ENCODE data around the gene SH3PXD2A. TPM values are rescaled to one million over a fixed set of nuclear protein-coding genes. Genes with fewer than 3 reads are reported as not detected.

SH3PXD2A gene
- polyA plus RNA-seq, 4 donors, result 2.2 to 28.3 (median 8.7) TPM

DNA sequence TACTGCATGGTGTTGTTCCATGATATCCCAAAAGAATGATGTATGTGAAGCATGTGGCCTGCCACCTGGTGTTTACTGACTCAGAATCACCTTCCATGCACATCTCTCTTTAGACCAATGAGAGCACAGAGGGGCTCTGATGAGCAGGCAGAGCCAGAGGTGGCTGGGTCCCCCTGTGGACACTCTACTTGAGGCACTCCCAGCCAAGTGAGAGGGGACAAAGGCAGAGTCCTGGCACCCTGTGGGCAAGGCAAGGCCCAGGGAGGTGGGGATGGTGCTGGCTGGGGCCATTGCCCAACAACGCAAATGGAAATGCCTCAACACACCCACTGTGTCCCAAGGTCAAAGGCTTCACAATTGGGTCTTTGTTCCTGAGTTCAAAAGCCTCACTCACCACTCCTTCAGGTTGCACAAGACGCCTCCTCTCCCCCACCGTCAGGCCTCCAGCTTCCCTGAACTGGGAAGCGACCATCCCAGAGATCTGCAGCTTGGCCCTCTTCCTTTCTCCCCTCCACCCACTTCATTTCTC lies 197.3 kb downstream of the SH3PXD2A start:
- Histone ChIP-seq H3K4me1 (ENCODE audit: control insufficient read depth in 3 of 3, insufficient read depth in 2 of 3, low read depth in 1 of 3, low read length in 2 of 3) (peaks cover 5 to 51% (median 5%) of the 10 kb centered on the region in 3 donors), H3K4me3 (ENCODE audit: low read depth in 1 of 3, low read length in 3 of 3) (no peak overlapping the region), H3K27me3 (ENCODE audit: control insufficient read depth in 3 of 3, insufficient read depth in 3 of 3, low read length in 3 of 3) (no peaks in the 10 kb centered on the region), H3K27ac (ENCODE audit: low read depth in 1 of 3, low read length in 2 of 3) (peak overlapping the region; percentile 41 to 91 (median 83)), H3K36me3 (ENCODE audit: control insufficient read depth in 3 of 3, insufficient read depth in 2 of 3, low read depth in 1 of 3, low read length in 3 of 3) (peaks cover 0 to 55% (median 0%) of the 10 kb centered on the region in 3 donors), H3K9me3 (ENCODE audit: control insufficient read depth in 2 of 2, insufficient read depth in 1 of 2, low read depth in 1 of 2, low read length in 1 of 2) (peaks cover 0 to 12% of the 10 kb centered on the region in 2 donors)
- 28 to 57% (median 54%) methylated on average over 4 of the region's 4 CpGs for WGBS, 3 donors
- DNase-seq (peak; percentile 81 to 87), FAIRE-seq (no peak)

DNA sequence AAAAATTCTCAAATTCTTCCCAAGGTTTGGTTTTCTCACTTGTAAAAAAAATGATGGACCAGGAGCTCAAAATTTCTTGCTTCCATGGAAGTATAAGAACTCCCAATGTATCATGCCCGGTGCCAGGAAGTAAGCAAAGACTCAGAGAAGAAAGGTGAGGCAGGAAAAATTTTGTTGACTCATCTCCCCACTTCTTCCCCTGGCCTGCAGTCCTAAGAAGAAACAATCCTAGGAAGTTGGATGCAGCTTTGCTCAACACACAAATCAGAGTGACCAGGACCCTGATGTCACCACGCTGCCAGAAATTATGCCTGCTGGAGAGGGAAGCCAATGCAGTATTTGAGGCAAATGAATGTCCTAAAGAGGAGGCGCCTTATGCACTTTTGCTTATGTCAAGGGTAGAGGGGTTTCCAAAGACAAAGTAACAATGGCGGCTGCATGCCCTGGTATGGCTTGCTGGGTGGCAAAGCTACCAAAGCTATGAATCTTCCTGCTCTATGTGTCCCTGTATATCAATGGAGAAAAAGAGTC lies 198.2 kb downstream of the SH3PXD2A start:
- H3K4me1 ChIP-seq (ENCODE audit: control insufficient read depth in 3 of 3, insufficient read depth in 2 of 3, low read depth in 1 of 3, low read length in 2 of 3), result peaks cover 5 to 61% (median 6%) of the 10 kb centered on the region in 3 donors

DNA sequence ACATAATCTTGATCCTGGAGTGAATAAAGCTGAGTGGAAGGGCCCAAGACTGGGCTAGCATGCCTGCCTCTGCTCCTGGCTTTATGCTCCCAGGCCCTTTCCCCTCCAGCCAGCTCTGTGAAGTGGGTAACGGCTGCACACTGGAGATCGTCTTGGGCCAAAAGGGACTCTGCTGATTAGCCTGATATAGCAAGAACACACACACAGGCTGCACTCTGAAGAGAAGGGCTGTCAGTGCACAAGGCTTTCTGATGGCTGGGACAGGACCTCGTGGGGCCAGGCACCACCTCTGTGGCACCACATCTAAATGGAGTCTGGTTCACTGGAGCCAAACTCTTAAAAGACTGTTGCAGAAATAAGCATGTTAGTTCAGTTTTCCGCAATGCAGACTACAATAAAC lies 200.5 kb downstream of the SH3PXD2A start:
- Histone ChIP-seq H3K4me1 (ENCODE audit: control insufficient read depth in 3 of 3, insufficient read depth in 2 of 3, low read depth in 1 of 3, low read length in 2 of 3) (peaks cover 3 to 62% (median 11%) of the 10 kb centered on the region in 3 donors), H3K9me3 (ENCODE audit: control insufficient read depth in 2 of 2, insufficient read depth in 1 of 2, low read depth in 1 of 2, low read length in 1 of 2) (peaks cover 0 to 12% of the 10 kb centered on the region in 2 donors), H3K27me3 (ENCODE audit: control insufficient read depth in 3 of 3, insufficient read depth in 3 of 3, low read length in 3 of 3) (no peaks in the 10 kb centered on the region), H3K36me3 (ENCODE audit: control insufficient read depth in 3 of 3, insufficient read depth in 2 of 3, low read depth in 1 of 3, low read length in 3 of 3) (peaks cover 0 to 61% (median 0%) of the 10 kb centered on the region in 3 donors), H3K4me3 (ENCODE audit: low read depth in 1 of 3, low read length in 3 of 3) (no peak overlapping the region), H3K27ac (ENCODE audit: low read depth in 1 of 3, low read length in 2 of 3) (no peak overlapping the region)
- FAIRE-seq, result no peak
- 71 to 82% (median 79%) methylated on average over 4 of the region's 4 CpGs for WGBS, 3 donors
- no peak for DNase-seq

More for the DNA sequence above, 198.2 kb downstream of the SH3PXD2A start:
- H3K27ac ChIP-seq (ENCODE audit: low read depth in 1 of 3, low read length in 2 of 3), result no peak overlapping the region
- peaks cover 0 to 12% of the 10 kb centered on the region in 2 donors for H3K9me3 ChIP-seq (ENCODE audit: control insufficient read depth in 2 of 2, insufficient read depth in 1 of 2, low read depth in 1 of 2, low read length in 1 of 2)
- FAIRE-seq, result no peak
- no peaks in the 10 kb centered on the region for H3K27me3 ChIP-seq (ENCODE audit: control insufficient read depth in 3 of 3, insufficient read depth in 3 of 3, low read length in 3 of 3)
- no peak for DNase-seq
- H3K4me3 ChIP-seq (ENCODE audit: low read depth in 1 of 3, low read length in 3 of 3), result no peak overlapping the region
- WGBS, 3 donors, result 89 to 97% (median 96%) methylated on average over 4 of the region's 4 CpGs
- H3K36me3 ChIP-seq (ENCODE audit: control insufficient read depth in 3 of 3, insufficient read depth in 2 of 3, low read depth in 1 of 3, low read length in 3 of 3), result peaks cover 0 to 55% (median 0%) of the 10 kb centered on the region in 3 donors

DNA sequence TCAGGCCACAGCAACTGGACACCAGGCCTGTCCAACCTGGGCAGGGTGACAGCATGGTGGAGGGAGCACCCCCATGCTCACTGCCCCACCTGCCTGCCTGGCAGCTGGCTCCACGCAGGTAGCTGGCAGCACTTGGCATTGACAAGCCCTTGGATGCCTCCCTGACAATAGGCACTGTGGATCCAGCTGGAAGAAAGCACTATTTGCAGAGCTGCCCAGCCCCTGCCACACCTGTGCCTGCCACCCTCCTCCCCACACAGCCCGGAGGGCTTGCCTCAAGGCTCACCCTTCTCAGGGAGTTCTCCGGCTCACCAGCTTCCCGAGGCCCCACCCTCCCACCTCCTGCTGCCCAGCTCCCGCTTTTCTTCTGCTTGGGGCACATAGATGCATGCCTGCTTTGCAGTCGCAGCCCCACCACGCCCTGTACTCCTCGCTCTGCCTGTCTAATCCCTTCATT lies 201.8 kb downstream of the SH3PXD2A start:
- H3K9me3 ChIP-seq (ENCODE audit: control insufficient read depth in 2 of 2, insufficient read depth in 1 of 2, low read depth in 1 of 2, low read length in 1 of 2), result peaks cover 0 to 12% of the 10 kb centered on the region in 2 donors
- no peaks in the 10 kb centered on the region for H3K27me3 ChIP-seq (ENCODE audit: control insufficient read depth in 3 of 3, insufficient read depth in 3 of 3, low read length in 3 of 3)
- no peak overlapping the region for H3K4me3 ChIP-seq (ENCODE audit: low read depth in 1 of 3, low read length in 3 of 3)
- DNase-seq (peak; percentile 46 to 79), FAIRE-seq (no peak)
- WGBS, 3 donors, result 29 to 56% (median 35%) methylated on average over 7 to 8 of the region's 8 CpGs
- H3K4me1 ChIP-seq (ENCODE audit: control insufficient read depth in 3 of 3, insufficient read depth in 2 of 3, low read depth in 1 of 3, low read length in 2 of 3), result peaks cover 3 to 49% (median 11%) of the 10 kb centered on the region in 3 donors
- peaks cover 0 to 61% (median 0%) of the 10 kb centered on the region in 3 donors for H3K36me3 ChIP-seq (ENCODE audit: control insufficient read depth in 3 of 3, insufficient read depth in 2 of 3, low read depth in 1 of 3, low read length in 3 of 3)
- peak overlapping the region in 2 of 3 donors; percentile 0 to 81 for H3K27ac ChIP-seq (ENCODE audit: low read depth in 1 of 3, low read length in 2 of 3)

DNA sequence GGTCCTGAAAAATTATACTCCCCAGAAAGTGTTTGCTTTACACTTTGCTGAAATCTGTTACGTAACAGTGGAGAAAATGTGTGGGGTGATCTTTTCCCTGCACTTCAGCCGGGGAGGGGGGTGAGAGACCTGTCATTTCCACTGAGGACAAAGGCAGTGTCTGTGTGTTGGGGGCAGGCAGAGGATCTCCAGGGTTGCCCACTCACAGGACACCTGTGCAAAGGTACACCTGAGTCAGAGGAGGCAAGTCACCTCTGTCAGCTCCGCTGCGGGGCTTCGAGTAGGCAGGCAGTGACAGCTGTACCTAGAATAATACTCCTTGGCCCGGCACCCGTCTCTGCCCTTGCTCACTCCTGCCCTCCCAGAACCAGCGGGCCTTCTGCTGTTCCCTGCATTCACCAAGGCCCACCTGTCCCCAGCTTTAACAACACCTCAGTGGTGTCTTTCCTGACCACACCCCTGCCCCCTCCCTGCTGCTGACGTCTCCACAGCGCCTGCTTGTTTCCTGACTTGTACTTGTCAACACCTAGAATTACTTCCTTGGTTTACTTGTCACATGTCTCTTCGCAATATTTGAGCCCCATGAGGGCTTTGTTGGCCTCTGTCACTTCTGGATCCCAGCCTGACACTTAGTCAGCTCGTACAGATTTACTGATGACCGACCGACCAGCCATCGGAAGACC lies 202.6 kb downstream of the SH3PXD2A start:
- Histone ChIP-seq H3K4me1 (ENCODE audit: control insufficient read depth in 3 of 3, insufficient read depth in 2 of 3, low read depth in 1 of 3, low read length in 2 of 3) (peaks cover 3 to 40% (median 11%) of the 10 kb centered on the region in 3 donors), H3K27ac (ENCODE audit: low read depth in 1 of 3, low read length in 2 of 3) (peak overlapping the region in 2 of 3 donors; percentile 75 to 81), H3K36me3 (ENCODE audit: control insufficient read depth in 3 of 3, insufficient read depth in 2 of 3, low read depth in 1 of 3, low read length in 3 of 3) (peaks cover 0 to 61% (median 0%) of the 10 kb centered on the region in 3 donors), H3K4me3 (ENCODE audit: low read depth in 1 of 3, low read length in 3 of 3) (no peak overlapping the region), H3K27me3 (ENCODE audit: control insufficient read depth in 3 of 3, insufficient read depth in 3 of 3, low read length in 3 of 3) (no peaks in the 10 kb centered on the region), H3K9me3 (ENCODE audit: control insufficient read depth in 2 of 2, insufficient read depth in 1 of 2, low read depth in 1 of 2, low read length in 1 of 2) (peaks cover 0 to 8% of the 10 kb centered on the region in 2 donors)
- DNase-seq (peak in 1 of 2 donors; percentile 35), FAIRE-seq (no peak)
- 48 to 64% (median 60%) methylated on average over 14 to 15 of the region's 15 CpGs for WGBS, 3 donors

DNA sequence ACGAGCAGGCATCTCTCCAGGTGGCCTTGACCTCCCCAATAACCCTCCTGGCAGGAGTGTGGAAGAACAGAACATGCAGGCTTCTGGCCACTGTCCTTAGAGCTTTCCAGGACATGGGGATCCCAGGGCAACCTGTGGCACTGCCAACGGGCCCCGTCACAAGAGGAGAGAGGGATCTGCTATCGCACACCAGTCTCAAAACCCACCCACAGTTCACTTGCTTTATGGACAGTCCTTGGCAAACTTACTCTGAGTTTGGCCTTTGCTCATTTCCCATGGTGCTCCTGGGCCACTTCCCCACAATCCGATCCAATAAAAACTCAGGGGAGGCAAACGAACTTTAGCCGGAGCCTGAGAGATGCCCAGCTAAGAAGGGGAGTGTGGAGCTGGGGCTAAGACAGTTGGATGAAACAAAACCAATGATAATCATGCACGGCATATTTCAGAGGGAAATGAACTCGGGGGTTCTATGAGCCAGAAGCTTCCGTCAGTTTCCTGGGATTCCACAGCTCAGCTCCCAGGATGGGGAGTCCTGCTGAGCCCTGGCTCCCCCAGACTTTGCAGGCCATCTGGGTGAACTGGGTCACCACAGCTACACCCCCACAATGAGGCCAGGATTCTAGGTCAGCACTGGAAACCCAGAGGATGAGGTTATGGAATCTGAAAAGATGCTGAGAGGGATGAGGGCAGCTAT lies 203.4 kb downstream of the SH3PXD2A start:
- peaks cover 0 to 63% (median 0%) of the 10 kb centered on the region in 3 donors for H3K36me3 ChIP-seq (ENCODE audit: control insufficient read depth in 3 of 3, insufficient read depth in 2 of 3, low read depth in 1 of 3, low read length in 3 of 3)
- no peak for FAIRE-seq
- no peaks in the 10 kb centered on the region for H3K9me3 ChIP-seq (ENCODE audit: control insufficient read depth in 2 of 2, insufficient read depth in 1 of 2, low read depth in 1 of 2, low read length in 1 of 2)
- DNase-seq, result peak; percentile 85 to 90
- H3K4me1 ChIP-seq (ENCODE audit: control insufficient read depth in 3 of 3, insufficient read depth in 2 of 3, low read depth in 1 of 3, low read length in 2 of 3), result peaks cover 3 to 34% (median 11%) of the 10 kb centered on the region in 3 donors
- no peaks in the 10 kb centered on the region for H3K27me3 ChIP-seq (ENCODE audit: control insufficient read depth in 3 of 3, insufficient read depth in 3 of 3, low read length in 3 of 3)
- 18 to 41% (median 34%) methylated on average over 10 of the region's 10 CpGs for WGBS, 3 donors
- no peak overlapping the region for H3K4me3 ChIP-seq (ENCODE audit: low read depth in 1 of 3, low read length in 3 of 3)
- peak overlapping the region; percentile 58 to 81 (median 75) for H3K27ac ChIP-seq (ENCODE audit: low read depth in 1 of 3, low read length in 2 of 3)

DNA sequence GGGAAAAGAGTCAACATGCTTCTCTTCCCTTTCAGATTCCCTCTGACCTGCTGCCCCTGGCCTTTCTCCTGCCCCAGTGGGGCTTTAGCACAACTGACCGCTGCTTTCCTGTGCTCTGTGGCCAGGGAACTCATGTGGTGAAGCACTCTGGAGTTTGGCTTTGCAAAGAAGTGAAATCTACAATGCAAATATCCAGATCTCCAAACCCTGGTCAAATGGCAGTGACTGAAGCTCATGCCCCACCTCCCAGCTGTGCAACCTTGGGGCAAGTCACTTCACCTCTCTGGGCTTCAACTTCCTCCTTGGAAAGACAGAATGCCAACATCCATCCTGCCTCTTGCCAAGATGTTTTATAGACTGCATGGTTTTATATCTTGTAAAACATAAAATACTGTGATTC lies 204.0 kb downstream of the SH3PXD2A start:
- 87 to 100% (median 92%) methylated on average over 1 of the region's 1 CpG for WGBS, 3 donors
- Histone ChIP-seq H3K9me3 (ENCODE audit: control insufficient read depth in 2 of 2, insufficient read depth in 1 of 2, low read depth in 1 of 2, low read length in 1 of 2) (no peaks in the 10 kb centered on the region), H3K4me1 (ENCODE audit: control insufficient read depth in 3 of 3, insufficient read depth in 2 of 3, low read depth in 1 of 3, low read length in 2 of 3) (peaks cover 3 to 34% (median 11%) of the 10 kb centered on the region in 3 donors), H3K27me3 (ENCODE audit: control insufficient read depth in 3 of 3, insufficient read depth in 3 of 3, low read length in 3 of 3) (no peaks in the 10 kb centered on the region), H3K36me3 (ENCODE audit: control insufficient read depth in 3 of 3, insufficient read depth in 2 of 3, low read depth in 1 of 3, low read length in 3 of 3) (peaks cover 0 to 68% (median 0%) of the 10 kb centered on the region in 3 donors), H3K27ac (ENCODE audit: low read depth in 1 of 3, low read length in 2 of 3) (peak overlapping the region; percentile 58 to 81 (median 75)), H3K4me3 (ENCODE audit: low read depth in 1 of 3, low read length in 3 of 3) (no peak overlapping the region)
- DNase-seq, result no peak
- no peak for FAIRE-seq
